ENCODE data around the gene LRRC3C.

- TF ChIP-seq CTCF (conservative IDR thresholded peaks at IDR 0.05; ENCODE audit: low read depth, low read length), result no peak
- no peak for TF ChIP-seq EZH2 (IDR thresholded peaks at IDR 0.05; ENCODE audit: borderline replicate concordance, low read depth, low read length, poor library complexity, severe bottlenecking)
These were observed 16.8 kb downstream of the LRRC3C start for GRCh38 chr17:39944393-39944711.

All from A673 (cell line).